Vagina (tissue), 2 donors: ENCODE results near the gene TOX2.

Source experiments
- CTCF ChIP-seq, 3 experiments: fragments of 450-650 bp in 2 of 3; fragments of 200-600 bp in 1 of 3; sonication (generic) in 1 of 3; IDR thresholded peaks; one replicate each; pipeline ENCODE4 v1.5.1; 2017 to 2019; ENCODE audit warnings: antibody characterized with exemption in 3 of 3, mild to moderate bottlenecking in 2 of 3, moderate library complexity in 2 of 3
- POLR2A ChIP-seq, 2 donors: fragments of 450-650 bp; IDR thresholded peaks; one replicate each; pipeline ENCODE4 v1.6.1; 2017; ENCODE audit warnings: antibody characterized with exemption in 2 of 2, mild to moderate bottlenecking in 2 of 2, moderate library complexity in 2 of 2

- no peak for TF ChIP-seq CTCF (IDR thresholded peaks at IDR 0.05)
- no peak for TF ChIP-seq POLR2A (IDR thresholded peaks at IDR 0.05)
Observed at GRCh38 chr20:44102582-44102981, 187.9 kb downstream of the TOX2 start.
